Heart left ventricle (tissue), 16 donors: Measurements from ENCODE around the gene VMAC. TPM values are rescaled to one million over a fixed set of nuclear protein-coding genes. Genes with fewer than 3 reads are reported as not detected.

Experiments
- ATAC-seq, 4 donors: fragments of 200-7000 bp; cut with Tn5 transposase; one replicate each; pipeline ENCODE4 v1.9.1; 2020 to 2022; ENCODE audit warnings: moderate library complexity in 4 of 4, mild to moderate bottlenecking in 3 of 4, moderate number of reproducible peaks in 1 of 4
- DNase-seq, 5 donors: peaks; one replicate each; pipeline ENCODE4 v3.0.0-alpha.2; 2020
- H3K27ac ChIP-seq, 12 donors: fragments of 200-600 bp; sonication (generic) in 4 of 12; one replicate each; pipeline versions ENCODE4 v1.5.0 to v1.8.0; 2016 to 2022; ENCODE audit warnings: mild to moderate bottlenecking in 2 of 12
- H3K27me3 ChIP-seq, 9 donors: fragments of 200-600 bp; sonication (generic) in 2 of 9; one replicate each; pipeline versions ENCODE4 v1.5.1 to v1.8.0; 2016 to 2022; ENCODE audit warnings: mild to moderate bottlenecking in 3 of 9
- H3K36me3 ChIP-seq, 9 donors: fragments of 200-600 bp; sonication (generic) in 2 of 9; one replicate each; pipeline versions ENCODE4 v1.5.0 to v1.8.0; 2018 to 2022; ENCODE audit warnings: mild to moderate bottlenecking in 2 of 9
- H3K4me1 ChIP-seq, 12 donors: fragments of 200-600 bp; sonication (generic) in 4 of 12; one replicate each; pipeline versions ENCODE4 v1.5.0 to v1.8.0; 2016 to 2022; ENCODE audit warnings: mild to moderate bottlenecking in 3 of 12
- H3K4me3 ChIP-seq, 12 donors: fragments of 200-600 bp; sonication (generic) in 4 of 12; one replicate each; pipeline versions ENCODE4 v1.5.0 to v1.8.0; 2017 to 2022; ENCODE audit warnings: mild to moderate bottlenecking in 9 of 12, moderate library complexity in 4 of 12
- H3K9me3 ChIP-seq, 12 donors: fragments of 200-600 bp; sonication (generic) in 4 of 12; one replicate each; pipeline versions ENCODE4 v1.5.0 to v1.8.0; 2016 to 2022; ENCODE audit warnings: mild to moderate bottlenecking in 1 of 12
- CTCF ChIP-seq, 12 donors: fragments of 200-600 bp; sonication (generic) in 4 of 12; IDR thresholded peaks; one replicate each; pipeline versions ENCODE4 v1.5.0 to v1.8.0; 2018 to 2022; ENCODE audit warnings: antibody characterized with exemption in 12 of 12, mild to moderate bottlenecking in 5 of 12
- POLR2A ChIP-seq, 2 donors: fragments of 450-650 bp; IDR thresholded peaks; one replicate each; pipeline ENCODE4 v1.6.1; 2017; ENCODE audit warnings: antibody characterized with exemption in 2 of 2, mild to moderate bottlenecking in 2 of 2, moderate library complexity in 2 of 2
- WGBS, 4 donors: extraction: QIAGEN DNeasy Blood & Tissue Kit in 2 of 4; methylation state at CpG; one replicate each; pipeline versions ENCODE4 v1.1.5 to v1.1.7; 2013 to 2018; 5-methylcytosine and 5-hydroxymethylcytosine counted together
- intact Hi-C, 10 donors: fragments of 100-400 bp; cut with DNase I; formaldehyde crosslinking; loops; one replicate each; pipeline versions ENCODE4 v1.11.1 to v1.14.2; 2022
- polyA plus RNA-seq, 2 donors: library from polyadenylated mRNA; stranded (reverse); fragments of 200-250 nt; gene quantifications; one replicate each; pipeline ENCODE4 v1.2.3, GENCODE V29; 2013
- total RNA-seq, 9 donors: library from RNA; depleted of rRNA in 2 of 9; stranded (reverse); fragments of >200 nt in 2 of 9; fragmentation: NEBNext Ultra II Directional in 3 of 9; extraction: Animal tissue kit (Norgen Biotek cat#: 25700) in 3 of 9; gene quantifications; one replicate each; pipeline versions ENCODE4 v1.1.0 to v1.2.4, GENCODE V29; 2016 to 2023
- donor health status: ischemic (EF 13 %, LVEDD 7.1; RV severe dilation, severe dysfunction).
- donor health status: healthy with polysubstance abuse.
- donor health status: DM: no; HTN: yes; CAD: no.
- donor health status: DM: no; HTN: no; CAD: no.
- donor health status: ischemic (EF 25% LVEDD 6.9; RV normal size, moderate dysfunction).
- donor health status: ischemic (EF 25% LVEDD 5.7; RV mildly dilated, moderate dysfunction).
- donor health status: healthy.
- donor health status: DM: yes; HTN: yes; CAD: no.
- donor health status: ischemic (EF 35%, LVEDD 5.7; RV mildly dilated, moderate dysfunction).
- donor health status: nonischemic (EF 11% LVEDD 7.7; RV severe dilation, severe dysfunction).
- donor health status: DM: yes; HTN: yes; CAD: no.
- donor health status: PGD.
- donor health status: ischemic (EF 29% LVEDD 5.4; RV normal size, mild dysfunction).
- donor health status: nonischemic (EF 23%, LVEDD 6.1; RV moderate dilation, normal function).

VMAC gene
- total and polyA plus RNA-seq, 11 donors = 1.3 to 3.9 (median 2.3) TPM

- no peaks in the 10 kb centered on the region for H3K4me1 ChIP-seq
- 73 to 87% (median 83%) methylated on average over 6 to 9 of the region's 9 CpGs for WGBS, 4 donors
These were observed 40.5 kb upstream of the VMAC start for GRCh38 chr19:5864013-5864720.

GRCh38 chr19:5864725-5865486, 39.8 kb upstream of the VMAC start:
- no peak for TF ChIP-seq POLR2A (IDR thresholded peaks at IDR 0.05)
- TF ChIP-seq CTCF (IDR thresholded peaks at IDR 0.05) = peak in 1 of 12 donors; percentile 6
- intact Hi-C loops = no loop called here
- WGBS, 4 donors = 78 to 88% (median 81%) methylated on average over 14 of the region's 14 CpGs
- H3K27ac ChIP-seq = no peak overlapping the region
- ATAC-seq = no peak
- H3K4me3 ChIP-seq = no peak overlapping the region
- H3K36me3 ChIP-seq = no peaks in the 10 kb centered on the region
- H3K9me3 ChIP-seq = no peaks in the 10 kb centered on the region
- H3K27me3 ChIP-seq = no peaks in the 10 kb centered on the region
- H3K4me1 ChIP-seq = no peaks in the 10 kb centered on the region
- no peak for DNase-seq

More at GRCh38 chr19:5864013-5864720, 40.5 kb upstream of the VMAC start:
- H3K4me3 ChIP-seq = no peak overlapping the region
- ATAC-seq = no peak
- TF ChIP-seq POLR2A (IDR thresholded peaks at IDR 0.05) (no peak), CTCF (IDR thresholded peaks at IDR 0.05) (no peak)
- no peak for DNase-seq
- intact Hi-C loops = no loop called here
- no peak overlapping the region for H3K27ac ChIP-seq
- no peaks in the 10 kb centered on the region for H3K27me3 ChIP-seq
- H3K9me3 ChIP-seq = no peaks in the 10 kb centered on the region
- H3K36me3 ChIP-seq = no peaks in the 10 kb centered on the region

- ATAC-seq (no peak), DNase-seq (no peak)
- H3K27me3 ChIP-seq = no peaks in the 10 kb centered on the region
- TF ChIP-seq POLR2A (IDR thresholded peaks at IDR 0.05) = no peak
- TF ChIP-seq CTCF (IDR thresholded peaks at IDR 0.05) = no peak
- no peak overlapping the region for H3K4me3 ChIP-seq
- WGBS, 4 donors = 81 to 87% (median 84%) methylated on average over 11 of the region's 11 CpGs
- H3K36me3 ChIP-seq = no peaks in the 10 kb centered on the region
- H3K4me1 ChIP-seq = no peaks in the 10 kb centered on the region
- intact Hi-C loops = no loop called here
- H3K9me3 ChIP-seq = no peaks in the 10 kb centered on the region
- no peak overlapping the region for H3K27ac ChIP-seq
These were observed 38.9 kb upstream of the VMAC start for GRCh38 chr19:5865772-5866171.
